ENCODE results near the gene ZC3H12D. TPM values are rescaled to one million over a fixed set of nuclear protein-coding genes. Genes with fewer than 3 reads are reported as not detected.

The ZC3H12D gene
- total and polyA plus RNA-seq, 2 of the 13 experiments (the other 11 are each of a cell fraction or from before 2014, with no cell fraction given), result 1.2 to 2.7 TPM

DNA sequence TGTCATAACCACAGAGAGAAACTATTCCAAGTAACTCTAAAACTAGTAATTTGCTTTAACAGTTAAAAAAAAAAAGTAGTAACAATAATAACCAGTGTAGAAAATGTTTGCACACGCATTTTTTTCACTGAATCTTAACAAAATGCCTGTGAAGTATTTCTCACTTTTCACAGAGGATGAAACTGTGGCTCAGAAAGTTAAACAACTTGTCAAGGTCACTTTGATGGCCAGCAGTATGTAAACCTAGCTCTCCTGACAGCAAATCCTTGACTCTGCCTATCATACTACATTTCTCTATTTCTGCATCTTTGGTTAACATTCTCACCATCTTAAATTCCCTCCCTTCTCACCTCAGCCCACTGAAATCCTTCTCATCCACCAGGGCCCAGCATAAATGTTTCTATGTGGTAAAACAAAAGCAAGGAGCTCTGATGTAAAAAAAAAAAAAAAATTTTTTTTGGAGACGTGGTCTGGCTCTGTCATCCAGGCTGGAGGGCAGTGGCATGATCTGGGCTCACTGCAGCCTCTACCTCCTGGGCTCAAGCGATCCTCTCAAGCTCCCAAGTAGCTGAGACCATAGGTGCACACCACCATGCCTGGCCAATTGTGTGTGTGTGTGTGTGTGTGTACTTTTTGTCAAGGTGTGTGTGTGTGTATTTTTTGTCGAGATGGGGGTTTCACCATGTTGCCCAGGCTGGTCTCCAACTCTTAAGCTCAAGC is 26.1 kb upstream of the ZC3H12D start (continued):
- TF ChIP-seq, protein P1, sequence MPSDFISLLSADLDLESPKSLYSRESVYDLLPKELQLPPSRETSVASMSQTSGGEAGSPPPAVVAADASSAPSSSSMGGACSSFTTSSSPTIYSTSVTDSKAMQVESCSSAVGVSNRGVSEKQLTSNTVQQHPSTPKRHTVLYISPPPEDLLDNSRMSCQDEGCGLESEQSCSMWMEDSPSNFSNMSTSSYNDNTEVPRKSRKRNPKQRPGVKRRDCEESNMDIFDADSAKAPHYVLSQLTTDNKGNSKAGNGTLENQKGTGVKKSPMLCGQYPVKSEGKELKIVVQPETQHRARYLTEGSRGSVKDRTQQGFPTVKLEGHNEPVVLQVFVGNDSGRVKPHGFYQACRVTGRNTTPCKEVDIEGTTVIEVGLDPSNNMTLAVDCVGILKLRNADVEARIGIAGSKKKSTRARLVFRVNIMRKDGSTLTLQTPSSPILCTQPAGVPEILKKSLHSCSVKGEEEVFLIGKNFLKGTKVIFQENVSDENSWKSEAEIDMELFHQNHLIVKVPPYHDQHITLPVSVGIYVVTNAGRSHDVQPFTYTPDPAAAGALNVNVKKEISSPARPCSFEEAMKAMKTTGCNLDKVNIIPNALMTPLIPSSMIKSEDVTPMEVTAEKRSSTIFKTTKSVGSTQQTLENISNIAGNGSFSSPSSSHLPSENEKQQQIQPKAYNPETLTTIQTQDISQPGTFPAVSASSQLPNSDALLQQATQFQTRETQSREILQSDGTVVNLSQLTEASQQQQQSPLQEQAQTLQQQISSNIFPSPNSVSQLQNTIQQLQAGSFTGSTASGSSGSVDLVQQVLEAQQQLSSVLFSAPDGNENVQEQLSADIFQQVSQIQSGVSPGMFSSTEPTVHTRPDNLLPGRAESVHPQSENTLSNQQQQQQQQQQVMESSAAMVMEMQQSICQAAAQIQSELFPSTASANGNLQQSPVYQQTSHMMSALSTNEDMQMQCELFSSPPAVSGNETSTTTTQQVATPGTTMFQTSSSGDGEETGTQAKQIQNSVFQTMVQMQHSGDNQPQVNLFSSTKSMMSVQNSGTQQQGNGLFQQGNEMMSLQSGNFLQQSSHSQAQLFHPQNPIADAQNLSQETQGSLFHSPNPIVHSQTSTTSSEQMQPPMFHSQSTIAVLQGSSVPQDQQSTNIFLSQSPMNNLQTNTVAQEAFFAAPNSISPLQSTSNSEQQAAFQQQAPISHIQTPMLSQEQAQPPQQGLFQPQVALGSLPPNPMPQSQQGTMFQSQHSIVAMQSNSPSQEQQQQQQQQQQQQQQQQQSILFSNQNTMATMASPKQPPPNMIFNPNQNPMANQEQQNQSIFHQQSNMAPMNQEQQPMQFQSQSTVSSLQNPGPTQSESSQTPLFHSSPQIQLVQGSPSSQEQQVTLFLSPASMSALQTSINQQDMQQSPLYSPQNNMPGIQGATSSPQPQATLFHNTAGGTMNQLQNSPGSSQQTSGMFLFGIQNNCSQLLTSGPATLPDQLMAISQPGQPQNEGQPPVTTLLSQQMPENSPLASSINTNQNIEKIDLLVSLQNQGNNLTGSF (CRISPR knock-in tag; IDR thresholded peaks at IDR 0.05), result no peak
- TF ChIP-seq REL (CRISPR knock-in tag; conservative IDR thresholded peaks at IDR 0.05) (no peak), HNRNPUL1 (IDR thresholded peaks at IDR 0.05; ENCODE audit: low read depth, low read length) (no peak), FOXA1 (IDR thresholded peaks at IDR 0.05) (no peak), FOXA1 (CRISPR knock-in tag; IDR thresholded peaks at IDR 0.05) (0 out of 2 replicates have a peak, but pooled peaks have one; percentile 11), LCORL (IDR thresholded peaks at IDR 0.05) (no peak), LCORL (CRISPR knock-in tag; IDR thresholded peaks at IDR 0.05) (no peak), ZKSCAN1 (IDR thresholded peaks at IDR 0.05; ENCODE audit: low read length) (no peak), PHF8 (CRISPR knock-in tag; IDR thresholded peaks at IDR 0.05) (no peak), ZNF7 (CRISPR knock-in tag; IDR thresholded peaks at IDR 0.05) (no peak), MBNL3 (CRISPR knock-in tag; conservative IDR thresholded peaks at IDR 0.05) (no peak), U2AF1 (optimal IDR thresholded peaks at IDR 0.05; ENCODE audit: low read depth, low read length) (no peak), ZNF879 (CRISPR knock-in tag; IDR thresholded peaks at IDR 0.05) (no peak), JDP2 (CRISPR knock-in tag; IDR thresholded peaks at IDR 0.05; ENCODE audit: borderline replicate concordance) (no peak), PAWR (CRISPR knock-in tag; IDR thresholded peaks at IDR 0.05; ENCODE audit: borderline replicate concordance) (no peak), ZNF83 (CRISPR knock-in tag; IDR thresholded peaks at IDR 0.05; ENCODE audit: borderline replicate concordance) (no peak)
- TF ChIP-seq, protein P2, sequence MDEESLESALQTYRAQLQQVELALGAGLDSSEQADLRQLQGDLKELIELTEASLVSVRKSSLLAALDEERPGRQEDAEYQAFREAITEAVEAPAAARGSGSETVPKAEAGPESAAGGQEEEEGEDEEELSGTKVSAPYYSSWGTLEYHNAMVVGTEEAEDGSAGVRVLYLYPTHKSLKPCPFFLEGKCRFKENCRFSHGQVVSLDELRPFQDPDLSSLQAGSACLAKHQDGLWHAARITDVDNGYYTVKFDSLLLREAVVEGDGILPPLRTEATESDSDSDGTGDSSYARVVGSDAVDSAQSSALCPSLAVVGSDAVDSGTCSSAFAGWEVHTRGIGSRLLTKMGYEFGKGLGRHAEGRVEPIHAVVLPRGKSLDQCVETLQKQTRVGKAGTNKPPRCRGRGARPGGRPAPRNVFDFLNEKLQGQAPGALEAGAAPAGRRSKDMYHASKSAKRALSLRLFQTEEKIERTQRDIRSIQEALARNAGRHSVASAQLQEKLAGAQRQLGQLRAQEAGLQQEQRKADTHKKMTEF (CRISPR knock-in tag; IDR thresholded peaks at IDR 0.05), result peak; percentile 36; the same call in 1 of the 2 replicates
- TF ChIP-seq, protein P3, sequence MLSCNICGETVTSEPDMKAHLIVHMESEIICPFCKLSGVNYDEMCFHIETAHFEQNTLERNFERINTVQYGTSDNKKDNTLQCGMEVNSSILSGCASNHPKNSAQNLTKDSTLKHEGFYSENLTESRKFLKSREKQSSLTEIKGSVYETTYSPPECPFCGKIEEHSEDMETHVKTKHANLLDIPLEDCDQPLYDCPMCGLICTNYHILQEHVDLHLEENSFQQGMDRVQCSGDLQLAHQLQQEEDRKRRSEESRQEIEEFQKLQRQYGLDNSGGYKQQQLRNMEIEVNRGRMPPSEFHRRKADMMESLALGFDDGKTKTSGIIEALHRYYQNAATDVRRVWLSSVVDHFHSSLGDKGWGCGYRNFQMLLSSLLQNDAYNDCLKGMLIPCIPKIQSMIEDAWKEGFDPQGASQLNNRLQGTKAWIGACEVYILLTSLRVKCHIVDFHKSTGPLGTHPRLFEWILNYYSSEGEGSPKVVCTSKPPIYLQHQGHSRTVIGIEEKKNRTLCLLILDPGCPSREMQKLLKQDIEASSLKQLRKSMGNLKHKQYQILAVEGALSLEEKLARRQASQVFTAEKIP (CRISPR knock-in tag; IDR thresholded peaks at IDR 0.05; ENCODE audit: borderline replicate concordance), result no peak
- TF ChIP-seq, protein P4, sequence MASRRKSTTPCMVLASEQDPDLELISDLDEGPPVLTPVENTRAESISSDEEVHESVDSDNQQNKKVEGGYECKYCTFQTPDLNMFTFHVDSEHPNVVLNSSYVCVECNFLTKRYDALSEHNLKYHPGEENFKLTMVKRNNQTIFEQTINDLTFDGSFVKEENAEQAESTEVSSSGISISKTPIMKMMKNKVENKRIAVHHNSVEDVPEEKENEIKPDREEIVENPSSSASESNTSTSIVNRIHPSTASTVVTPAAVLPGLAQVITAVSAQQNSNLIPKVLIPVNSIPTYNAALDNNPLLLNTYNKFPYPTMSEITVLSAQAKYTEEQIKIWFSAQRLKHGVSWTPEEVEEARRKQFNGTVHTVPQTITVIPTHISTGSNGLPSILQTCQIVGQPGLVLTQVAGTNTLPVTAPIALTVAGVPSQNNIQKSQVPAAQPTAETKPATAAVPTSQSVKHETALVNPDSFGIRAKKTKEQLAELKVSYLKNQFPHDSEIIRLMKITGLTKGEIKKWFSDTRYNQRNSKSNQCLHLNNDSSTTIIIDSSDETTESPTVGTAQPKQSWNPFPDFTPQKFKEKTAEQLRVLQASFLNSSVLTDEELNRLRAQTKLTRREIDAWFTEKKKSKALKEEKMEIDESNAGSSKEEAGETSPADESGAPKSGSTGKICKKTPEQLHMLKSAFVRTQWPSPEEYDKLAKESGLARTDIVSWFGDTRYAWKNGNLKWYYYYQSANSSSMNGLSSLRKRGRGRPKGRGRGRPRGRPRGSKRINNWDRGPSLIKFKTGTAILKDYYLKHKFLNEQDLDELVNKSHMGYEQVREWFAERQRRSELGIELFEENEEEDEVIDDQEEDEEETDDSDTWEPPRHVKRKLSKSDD (CRISPR knock-in tag; IDR thresholded peaks at IDR 0.05; ENCODE audit: low read depth), result no peak

Data from HepG2 (cell line).